SK-N-SH treated with all-trans-retinoic acid at 6 μM for 48 hours (cell line): ENCODE data around the gene NOTCH2.
A peak's percentile ranks its signal among the peaks of the same experiment; 100 is the strongest.

Experiments used
- ATAC-seq: fragments of 200-7000 bp; cut with Tn5 transposase; 3 replicates; pipeline ENCODE4 v1.9.1; 2020; ENCODE audit warnings: mild to moderate bottlenecking, moderate library complexity
- ARNTL ChIP-seq: fragments of 450-650 bp; formaldehyde crosslinking; IDR thresholded peaks from 2 replicates; pipeline ENCODE4 v1.5.0; 2020; ENCODE audit warnings: low read depth, mild to moderate bottlenecking, moderate library complexity, borderline replicate concordance
- BACH2 ChIP-seq: fragments of 250-450 bp; sonication (Bioruptor Pico); IDR thresholded peaks from 2 replicates; pipeline ENCODE4 v1.9.0; 2021; ENCODE audit warnings: mild to moderate bottlenecking, borderline replicate concordance
- CSDC2 ChIP-seq: fragments of 250-450 bp; sonication (Bioruptor Pico); IDR thresholded peaks from 2 replicates; pipeline ENCODE4 v1.5.0; 2020; ENCODE audit warnings: mild to moderate bottlenecking, moderate library complexity
- CSRNP3 ChIP-seq: fragments of 250-450 bp; sonication (Bioruptor Pico); IDR thresholded peaks from 2 replicates; pipeline ENCODE4 v1.5.1; 2021; ENCODE audit warnings: mild to moderate bottlenecking, moderate library complexity
- ESRRG ChIP-seq: fragments of 250-450 bp; sonication (Bioruptor Pico); IDR thresholded peaks from 2 replicates; pipeline ENCODE4 v1.6.1; 2021; ENCODE audit warnings: mild to moderate bottlenecking
- GLIS3 ChIP-seq: fragments of 250-450 bp; sonication (Bioruptor Pico); IDR thresholded peaks from 2 replicates; pipeline ENCODE4 v1.5.0; 2020; ENCODE audit warnings: mild to moderate bottlenecking, moderate library complexity
- OSR1 ChIP-seq: fragments of 250-450 bp; sonication (Bioruptor Pico); IDR thresholded peaks from 2 replicates; pipeline ENCODE4 v1.8.0; 2022; ENCODE audit warnings: moderate library complexity, mild to moderate bottlenecking, inconsistent platforms
- PATZ1 ChIP-seq: fragments of 250-450 bp; sonication (Bioruptor Pico); IDR thresholded peaks from 2 replicates; pipeline ENCODE4 v1.8.0; 2020; ENCODE audit warnings: mild to moderate bottlenecking, moderate library complexity, borderline replicate concordance
- PPARA ChIP-seq: fragments of 250-450 bp; sonication (Bioruptor Pico); IDR thresholded peaks from 2 replicates; pipeline ENCODE4 v1.5.0; 2020; ENCODE audit warnings: mild to moderate bottlenecking, borderline replicate concordance
- RARB ChIP-seq: fragments of 250-450 bp; sonication (Bioruptor Pico); IDR thresholded peaks from 2 replicates; pipeline ENCODE4 v1.8.0; 2021; ENCODE audit warnings: mild to moderate bottlenecking, moderate library complexity
- TCF4 ChIP-seq: fragments of 250-450 bp; sonication (Bioruptor Pico); IDR thresholded peaks from 2 replicates; pipeline ENCODE4 v1.8.0; 2021; ENCODE audit warnings: mild to moderate bottlenecking, moderate library complexity, borderline replicate concordance
- TOX ChIP-seq: fragments of 250-450 bp; sonication (Bioruptor Pico); IDR thresholded peaks from 2 replicates; pipeline ENCODE4 v1.8.0; 2021; ENCODE audit warnings: mild to moderate bottlenecking, moderate library complexity, borderline replicate concordance
- ZC3H10 ChIP-seq: fragments of 250-450 bp; sonication (Bioruptor Pico); IDR thresholded peaks from 2 replicates; pipeline ENCODE4 v1.5.1; 2021; ENCODE audit warnings: mild to moderate bottlenecking, moderate library complexity
- ZFP3 ChIP-seq: fragments of 250-450 bp; sonication (Bioruptor Pico); IDR thresholded peaks from 2 replicates; pipeline ENCODE4 v1.5.0; 2020; ENCODE audit warnings: mild to moderate bottlenecking, moderate library complexity
- ZFP30 ChIP-seq: fragments of 450-650 bp; formaldehyde crosslinking; IDR thresholded peaks from 2 replicates; pipeline ENCODE4 v1.5.0; 2022; ENCODE audit warnings: mild to moderate bottlenecking, moderate library complexity
- ZNF565 ChIP-seq: fragments of 450-650 bp; formaldehyde crosslinking; conservative IDR thresholded peaks from 2 replicates; pipeline ENCODE4 v1.5.0; 2020; ENCODE audit warnings: low read depth, mild to moderate bottlenecking, moderate library complexity
- ZNF70 ChIP-seq: fragments of 450-650 bp; formaldehyde crosslinking; IDR thresholded peaks from 2 replicates; pipeline ENCODE4 v1.5.0; 2020; ENCODE audit warnings: mild to moderate bottlenecking, moderate library complexity
- ZNF8 ChIP-seq: fragments of 450-650 bp; formaldehyde crosslinking; IDR thresholded peaks from 2 replicates; pipeline ENCODE4 v1.5.0; 2020; ENCODE audit warnings: mild to moderate bottlenecking, moderate library complexity
- TF ChIP-seq, protein P1 (sequence below): fragments of 250-450 bp; sonication (Bioruptor Pico); IDR thresholded peaks from 2 replicates; pipeline ENCODE4 v1.5.1; 2020; ENCODE audit warnings: low read depth, mild to moderate bottlenecking, moderate library complexity
- TF ChIP-seq, protein P2 (sequence below): fragments of 250-450 bp; sonication (Bioruptor Pico); IDR thresholded peaks from 2 replicates; pipeline ENCODE4 v1.8.0; 2021; ENCODE audit warnings: low read depth, mild to moderate bottlenecking, moderate library complexity, borderline replicate concordance
- TF ChIP-seq, protein P3 (sequence below): fragments of 250-450 bp; sonication (Bioruptor Pico); IDR thresholded peaks from 2 replicates; pipeline ENCODE4 v1.5.0; 2020; ENCODE audit warnings: mild to moderate bottlenecking, moderate library complexity

Gene NOTCH2

GRCh38 chr1:119879510-119880434, 189.7 kb downstream of the NOTCH2 start:
- no peak for ATAC-seq
- no peak for TF ChIP-seq ESRRG (CRISPR knock-in tag)
- TF ChIP-seq PPARA (CRISPR knock-in tag) = no peak
- no peak for TF ChIP-seq ARNTL (CRISPR knock-in tag)
- no peak for TF ChIP-seq ZFP3 (CRISPR knock-in tag)
- TF ChIP-seq ZFP30 = no peak
- TF ChIP-seq, protein P1, sequence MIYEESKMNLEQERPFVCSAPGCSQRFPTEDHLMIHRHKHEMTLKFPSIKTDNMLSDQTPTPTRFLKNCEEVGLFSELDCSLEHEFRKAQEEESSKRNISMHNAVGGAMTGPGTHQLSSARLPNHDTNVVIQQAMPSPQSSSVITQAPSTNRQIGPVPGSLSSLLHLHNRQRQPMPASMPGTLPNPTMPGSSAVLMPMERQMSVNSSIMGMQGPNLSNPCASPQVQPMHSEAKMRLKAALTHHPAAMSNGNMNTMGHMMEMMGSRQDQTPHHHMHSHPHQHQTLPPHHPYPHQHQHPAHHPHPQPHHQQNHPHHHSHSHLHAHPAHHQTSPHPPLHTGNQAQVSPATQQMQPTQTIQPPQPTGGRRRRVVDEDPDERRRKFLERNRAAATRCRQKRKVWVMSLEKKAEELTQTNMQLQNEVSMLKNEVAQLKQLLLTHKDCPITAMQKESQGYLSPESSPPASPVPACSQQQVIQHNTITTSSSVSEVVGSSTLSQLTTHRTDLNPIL (CRISPR knock-in tag) = no peak
- TF ChIP-seq, all 23 proteins: peak for 0

DNA sequence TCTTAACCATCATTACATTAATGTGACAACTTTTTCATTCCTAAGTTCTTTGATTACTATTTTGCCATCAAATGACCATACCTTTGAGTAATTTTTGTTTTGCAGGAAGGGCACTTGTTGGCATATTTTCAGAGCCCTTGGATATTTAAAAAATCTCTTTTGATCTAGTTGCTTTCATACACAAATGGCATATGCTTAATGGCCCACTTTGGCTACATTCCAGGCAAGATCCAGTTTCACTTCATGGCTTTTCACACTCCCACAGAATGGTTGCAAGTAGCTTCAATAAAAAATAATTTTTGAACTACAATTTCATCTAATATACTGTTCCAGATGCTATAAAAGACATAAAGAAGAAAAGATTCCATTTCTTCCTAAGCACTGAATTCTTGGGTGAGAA, 191.3 kb downstream of the NOTCH2 start:
- no peak for ATAC-seq
- TF ChIP-seq CSRNP3 (CRISPR knock-in tag) = no peak

- peak; percentile 20; the same call in 1 of the 3 replicates for ATAC-seq
- TF ChIP-seq ZNF70 = peak; percentile 87
- TF ChIP-seq PATZ1 (CRISPR knock-in tag) = no peak
- TF ChIP-seq ESRRG (CRISPR knock-in tag) = no peak
- TF ChIP-seq, protein P2, sequence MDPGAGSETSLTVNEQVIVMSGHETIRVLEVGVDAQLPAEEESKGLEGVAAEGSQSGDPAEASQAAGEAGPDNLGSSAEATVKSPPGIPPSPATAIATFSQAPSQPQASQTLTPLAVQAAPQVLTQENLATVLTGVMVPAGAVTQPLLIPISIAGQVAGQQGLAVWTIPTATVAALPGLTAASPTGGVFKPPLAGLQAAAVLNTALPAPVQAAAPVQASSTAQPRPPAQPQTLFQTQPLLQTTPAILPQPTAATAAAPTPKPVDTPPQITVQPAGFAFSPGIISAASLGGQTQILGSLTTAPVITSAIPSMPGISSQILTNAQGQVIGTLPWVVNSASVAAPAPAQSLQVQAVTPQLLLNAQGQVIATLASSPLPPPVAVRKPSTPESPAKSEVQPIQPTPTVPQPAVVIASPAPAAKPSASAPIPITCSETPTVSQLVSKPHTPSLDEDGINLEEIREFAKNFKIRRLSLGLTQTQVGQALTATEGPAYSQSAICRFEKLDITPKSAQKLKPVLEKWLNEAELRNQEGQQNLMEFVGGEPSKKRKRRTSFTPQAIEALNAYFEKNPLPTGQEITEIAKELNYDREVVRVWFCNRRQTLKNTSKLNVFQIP (CRISPR knock-in tag) = no peak
- TF ChIP-seq TCF4 (CRISPR knock-in tag) = peak; percentile 55; the same call in 1 of the 2 replicates
These were observed 195.3 kb downstream of the NOTCH2 start for GRCh38 chr1:119874186-119874585.

- ATAC-seq = peak; percentile 77
- TF ChIP-seq BACH2 (CRISPR knock-in tag) = no peak
- peak; percentile 59; the same call in 1 of the 2 replicates for TF ChIP-seq ZC3H10 (CRISPR knock-in tag)
- no peak for TF ChIP-seq ZNF8 (CRISPR knock-in tag)
- no peak for TF ChIP-seq ZNF565
- no peak for TF ChIP-seq CSDC2 (CRISPR knock-in tag)
- no peak for TF ChIP-seq ZFP30
- TF ChIP-seq ZFP3 (CRISPR knock-in tag) = no peak
- TF ChIP-seq, protein P1 (CRISPR knock-in tag) = no peak; the same call in 1 of the 2 replicates
- TF ChIP-seq, protein P3, sequence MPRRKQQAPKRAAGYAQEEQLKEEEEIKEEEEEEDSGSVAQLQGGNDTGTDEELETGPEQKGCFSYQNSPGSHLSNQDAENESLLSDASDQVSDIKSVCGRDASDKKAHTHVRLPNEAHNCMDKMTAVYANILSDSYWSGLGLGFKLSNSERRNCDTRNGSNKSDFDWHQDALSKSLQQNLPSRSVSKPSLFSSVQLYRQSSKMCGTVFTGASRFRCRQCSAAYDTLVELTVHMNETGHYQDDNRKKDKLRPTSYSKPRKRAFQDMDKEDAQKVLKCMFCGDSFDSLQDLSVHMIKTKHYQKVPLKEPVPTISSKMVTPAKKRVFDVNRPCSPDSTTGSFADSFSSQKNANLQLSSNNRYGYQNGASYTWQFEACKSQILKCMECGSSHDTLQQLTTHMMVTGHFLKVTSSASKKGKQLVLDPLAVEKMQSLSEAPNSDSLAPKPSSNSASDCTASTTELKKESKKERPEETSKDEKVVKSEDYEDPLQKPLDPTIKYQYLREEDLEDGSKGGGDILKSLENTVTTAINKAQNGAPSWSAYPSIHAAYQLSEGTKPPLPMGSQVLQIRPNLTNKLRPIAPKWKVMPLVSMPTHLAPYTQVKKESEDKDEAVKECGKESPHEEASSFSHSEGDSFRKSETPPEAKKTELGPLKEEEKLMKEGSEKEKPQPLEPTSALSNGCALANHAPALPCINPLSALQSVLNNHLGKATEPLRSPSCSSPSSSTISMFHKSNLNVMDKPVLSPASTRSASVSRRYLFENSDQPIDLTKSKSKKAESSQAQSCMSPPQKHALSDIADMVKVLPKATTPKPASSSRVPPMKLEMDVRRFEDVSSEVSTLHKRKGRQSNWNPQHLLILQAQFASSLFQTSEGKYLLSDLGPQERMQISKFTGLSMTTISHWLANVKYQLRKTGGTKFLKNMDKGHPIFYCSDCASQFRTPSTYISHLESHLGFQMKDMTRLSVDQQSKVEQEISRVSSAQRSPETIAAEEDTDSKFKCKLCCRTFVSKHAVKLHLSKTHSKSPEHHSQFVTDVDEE (CRISPR knock-in tag) = peak; percentile 88
- TF ChIP-seq TOX (CRISPR knock-in tag) = no peak; the same call in 1 of the 2 replicates
- no peak for TF ChIP-seq GLIS3 (CRISPR knock-in tag)
- no peak for TF ChIP-seq ESRRG (CRISPR knock-in tag)
- no peak for TF ChIP-seq RARB (CRISPR knock-in tag)
- TF ChIP-seq ZNF70 = no peak
- TF ChIP-seq OSR1 (CRISPR knock-in tag) = no peak
- TF ChIP-seq TCF4 (CRISPR knock-in tag) = peak; percentile 84
These were observed 196.1 kb downstream of the NOTCH2 start for GRCh38 chr1:119873135-119874015.
